ENCODE results near the gene OR6X1.

OR6X1 gene

GRCh38 chr11:123754101-123754568 lies at the start of gene OR6X1:
OR6X1 (minus strand) TSS chr11:123754518; CDS start chr11:123754518, 0 bp downstream.
- no peak for DNase-seq

DNA sequence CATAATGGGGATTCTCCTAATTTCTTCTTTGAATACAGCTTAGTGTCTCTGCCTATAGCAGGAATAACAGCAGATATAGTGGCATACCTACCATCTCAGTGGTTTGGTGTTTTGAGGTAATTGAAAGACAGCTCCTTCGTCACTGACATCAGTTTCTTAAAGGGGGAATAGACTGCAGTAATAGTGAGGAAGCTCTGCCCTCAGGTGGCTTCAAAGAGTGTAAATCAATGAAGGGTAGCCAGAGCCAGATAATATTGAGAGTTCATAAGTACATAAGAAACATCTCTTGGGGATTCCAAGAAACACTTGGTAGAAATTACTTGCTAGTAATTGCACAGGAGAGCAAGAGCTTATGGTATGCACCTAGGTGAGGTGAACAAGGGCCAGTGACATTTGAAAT lies 47.4 kb upstream of the OR6X1 start:
- no peak for DNase-seq

DNA sequence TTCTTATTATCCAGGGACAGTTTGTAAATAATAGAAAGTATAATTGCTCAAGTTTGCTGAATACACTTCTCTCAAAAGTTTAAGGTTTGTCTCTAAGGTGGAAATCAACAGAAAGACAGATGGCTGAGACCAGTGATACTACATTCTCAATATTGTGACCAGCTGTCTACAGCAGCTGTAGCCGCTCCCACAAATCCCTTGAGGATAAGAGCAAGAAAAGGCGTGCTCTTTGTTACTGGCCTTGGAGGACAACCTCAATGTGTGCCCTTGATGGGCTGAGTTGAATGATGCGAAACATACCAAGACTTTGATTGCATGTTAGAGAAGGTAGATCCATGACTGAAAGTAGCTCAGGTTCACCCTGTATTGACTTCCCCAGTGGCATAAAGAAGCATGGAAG lies 45.7 kb upstream of the OR6X1 start:
- no peak for DNase-seq

GRCh38 chr11:123799438-123799837 lies 45.1 kb upstream of the OR6X1 start:
- no peak for DNase-seq

GRCh38 chr11:123798513-123799252 lies 44.4 kb upstream of the OR6X1 start:
- no peak for DNase-seq

- DNase-seq = no peak
Measured at GRCh38 chr11:123798079-123798478, 43.8 kb upstream of the OR6X1 start.

- DNase-seq = no peak
Measured at GRCh38 chr11:123797541-123797940, 43.2 kb upstream of the OR6X1 start.

GRCh38 chr11:123797114-123797513 lies 42.8 kb upstream of the OR6X1 start:
- no peak for DNase-seq

DNA sequence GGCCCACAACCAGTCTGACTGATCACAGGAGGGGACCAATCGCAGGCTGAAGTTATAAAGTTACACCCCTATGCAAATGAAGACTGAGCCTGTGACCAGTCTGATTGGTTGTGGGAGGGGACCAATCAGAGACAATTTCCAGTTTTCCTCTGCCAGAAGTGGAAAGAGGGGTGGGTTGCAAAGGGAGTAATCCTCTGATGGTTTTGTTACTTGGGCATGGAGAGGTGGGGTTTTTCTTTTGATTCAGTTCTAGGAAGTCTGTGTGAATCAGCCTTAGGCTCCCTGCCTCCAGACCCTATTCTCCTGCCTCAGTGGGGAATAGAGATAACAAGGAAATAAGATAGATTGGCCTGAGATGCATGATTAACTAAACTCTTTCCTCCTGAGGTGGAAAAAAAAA lies 41.9 kb upstream of the OR6X1 start:
- DNase-seq = no peak

GRCh38 chr11:123783536-123783935 lies 29.2 kb upstream of the OR6X1 start:
- DNase-seq = no peak

- DNase-seq = no peak
Measured at GRCh38 chr11:123778511-123778910, 24.2 kb upstream of the OR6X1 start.

DNA sequence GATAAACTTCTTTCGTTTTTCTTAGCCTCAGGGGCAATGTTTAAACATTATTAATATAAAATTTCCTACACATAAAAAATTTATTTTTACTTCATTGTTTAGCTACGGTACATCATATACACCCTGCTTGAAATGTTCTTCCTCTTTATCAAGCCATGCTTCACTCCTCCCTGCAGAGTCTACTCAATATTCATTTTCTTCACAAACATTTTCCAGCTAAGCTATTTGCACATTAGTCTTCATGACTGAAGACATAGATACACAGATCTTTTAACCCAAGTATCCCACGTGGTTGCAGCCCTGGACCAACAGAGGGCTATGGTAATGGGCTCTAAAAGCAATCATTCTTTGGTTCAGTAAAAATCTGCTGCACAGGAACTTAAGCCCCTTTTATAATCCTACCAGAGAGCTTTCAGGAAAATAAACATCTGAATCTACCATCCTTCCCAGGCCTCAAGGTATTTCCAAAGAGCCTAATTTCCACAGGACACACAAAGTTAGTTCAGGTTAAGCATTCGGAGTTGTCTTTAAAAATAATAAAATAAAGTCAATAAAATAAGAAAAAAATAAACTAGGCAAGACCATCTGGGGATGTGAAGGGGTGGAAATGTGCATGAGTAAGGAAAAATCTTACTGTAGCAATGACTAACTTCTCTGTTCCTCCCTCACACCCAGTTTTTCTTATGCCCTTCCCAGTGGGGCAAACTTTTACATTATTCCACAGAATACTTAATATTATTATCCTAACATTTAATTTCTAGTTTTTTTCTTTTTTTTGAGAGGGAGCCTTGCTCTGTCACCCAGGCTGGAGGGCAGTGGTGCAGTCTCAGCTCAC lies 21.6 kb upstream of the OR6X1 start:
- no peak for DNase-seq

DNA sequence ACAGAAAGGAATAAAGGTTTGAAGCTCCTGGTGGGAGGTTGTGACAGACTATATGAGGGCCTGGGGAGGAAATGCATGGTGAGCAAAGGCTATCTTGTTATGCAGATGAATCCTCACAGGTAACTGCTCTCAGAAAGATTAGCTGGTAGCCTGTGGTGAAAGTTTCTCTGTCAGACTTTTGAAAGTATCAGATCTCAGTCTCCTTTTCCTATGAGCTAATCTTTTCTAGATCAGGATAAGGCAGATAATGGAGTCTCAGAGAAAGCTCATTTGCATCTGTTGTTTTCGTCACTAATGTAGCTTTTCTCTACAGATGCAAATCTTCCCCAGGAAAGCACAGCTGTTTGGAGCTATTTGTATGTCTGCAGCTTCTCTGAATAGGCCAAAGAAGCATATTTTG lies 21.0 kb upstream of the OR6X1 start:
- DNase-seq = no peak

DNA sequence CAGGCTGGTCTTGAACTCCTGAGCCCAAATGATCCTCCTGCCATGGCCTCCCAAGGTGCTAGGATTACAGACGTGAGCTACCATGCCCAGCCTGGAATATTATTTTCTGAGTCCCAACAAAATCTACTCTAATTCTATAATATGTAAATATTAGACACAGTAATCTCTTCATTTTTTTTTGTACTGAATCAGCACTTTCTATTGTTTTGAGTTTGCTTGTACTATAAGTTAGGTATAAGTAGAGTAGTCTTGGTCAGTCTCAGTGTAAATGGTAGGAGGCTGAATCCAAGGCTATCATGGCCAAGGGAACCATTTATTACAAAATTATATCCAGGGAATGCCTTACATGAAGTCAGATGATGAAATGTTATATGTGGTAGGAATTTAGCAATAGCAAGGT lies 19.6 kb upstream of the OR6X1 start:
- DNase-seq = no peak

DNA sequence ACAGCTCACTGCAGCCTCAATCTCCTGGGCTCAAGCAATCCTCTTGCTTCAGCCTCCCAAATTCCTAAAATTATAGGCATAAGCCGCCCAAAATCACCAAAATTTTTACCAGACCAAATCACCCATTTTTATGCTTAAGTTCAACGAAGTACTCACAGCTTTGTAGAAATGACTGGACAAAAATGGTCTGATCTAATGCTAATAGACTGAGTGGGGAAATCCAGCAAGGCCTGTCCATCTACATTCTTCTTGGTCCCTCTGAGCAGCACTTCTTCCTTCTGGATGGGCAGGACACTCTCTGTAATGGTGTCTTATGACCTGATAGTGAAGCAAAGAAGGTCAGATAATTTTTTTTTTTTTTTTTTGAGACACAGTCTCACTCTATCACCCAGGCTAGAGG lies 18.7 kb upstream of the OR6X1 start:
- no peak for DNase-seq

GRCh38 chr11:123771664-123772063 lies 17.3 kb upstream of the OR6X1 start:
- DNase-seq = no peak

GRCh38 chr11:123770712-123771111 lies 16.4 kb upstream of the OR6X1 start:
- DNase-seq = no peak

- no peak for DNase-seq
Measured at GRCh38 chr11:123765601-123766000, 11.3 kb upstream of the OR6X1 start.

GRCh38 chr11:123762422-123762821 lies 8.1 kb upstream of the OR6X1 start:
- no peak for DNase-seq

- DNase-seq = no peak
Measured at GRCh38 chr11:123760894-123761293, 6.6 kb upstream of the OR6X1 start.

GRCh38 chr11:123757976-123758375 lies 3.7 kb upstream of the OR6X1 start:
- no peak for DNase-seq

DNA sequence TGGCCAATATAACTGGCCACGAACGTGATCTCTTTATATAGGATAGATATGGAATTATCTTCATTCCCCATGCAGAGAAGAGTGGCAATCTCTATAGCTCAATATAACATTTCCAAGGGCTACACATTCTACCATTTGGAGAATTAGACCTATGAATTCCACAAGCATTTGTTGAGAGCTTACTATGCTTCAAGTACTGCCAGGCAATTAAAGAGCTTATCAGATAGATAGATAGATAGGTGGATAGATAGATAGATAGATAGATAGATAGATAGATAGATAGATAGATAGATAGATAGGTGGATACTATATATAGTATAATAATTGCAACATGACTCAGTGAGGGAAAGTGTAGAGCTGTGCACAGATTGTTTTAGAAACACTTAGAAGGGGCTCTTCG lies 1.5 kb upstream of the OR6X1 start:
- no peak for DNase-seq

GRCh38 chr11:123755344-123755743 lies 1.0 kb upstream of the OR6X1 start:
- DNase-seq = no peak

- DNase-seq = no peak
Measured at GRCh38 chr11:123753110-123753509, 1.2 kb downstream of the OR6X1 start.
